HG03103 (cell line): Measurements from ENCODE around the gene OR13G1.
A peak's percentile ranks its signal among the peaks of the same experiment; 100 is the strongest.
"Not testable (repeated sequence)": the region's sequence is repeated elsewhere in the genome, so short reads cannot be mapped to it uniquely, and the experiment has no call there.

Experiments used
- ATAC-seq: cut with Tn5 transposase; IDR thresholded peaks from one replicate; pipeline ENCODE4 v1.9.1; 2021; ENCODE audit warnings: low read depth; ENCODE audit not compliant: unreplicated experiment

The OR13G1 gene

GRCh38 chr1:247679639-247680038 is at the start of gene OR13G1:
Gene OR13G1 (minus strand): TSS chr1:247679739. CDS start chr1:247673041, 6,698 bp downstream.
- no peak for ATAC-seq

GRCh38 chr1:247721222-247721621 is 41.7 kb upstream of the OR13G1 start:
- no peak for ATAC-seq

- no peak for ATAC-seq
Observed at GRCh38 chr1:247716546-247716945, 37.0 kb upstream of the OR13G1 start, which contains the start of gene OR6F1. Gene OR6F1 (minus strand): TSS chr1:247716646. CDS start chr1:247712755, 3,891 bp downstream.

- ATAC-seq = no peak
Observed at GRCh38 chr1:247713753-247714152, 34.2 kb upstream of the OR13G1 start.

- not testable (repeated sequence) for ATAC-seq
Observed at GRCh38 chr1:247710681-247711080, 31.1 kb upstream of the OR13G1 start.

GRCh38 chr1:247701338-247701737 is 21.8 kb upstream of the OR13G1 start:
- no peak for ATAC-seq

- ATAC-seq = peak; percentile 93
Observed at GRCh38 chr1:247681288-247681897, 1.9 kb upstream of the OR13G1 start.

- ATAC-seq = no peak
Observed at GRCh38 chr1:247680171-247680570, 632 bp upstream of the OR13G1 start.

- ATAC-seq = no peak
Observed at GRCh38 chr1:247669225-247669624, 10.3 kb downstream of the OR13G1 start.

GRCh38 chr1:247656221-247656875 is 23.2 kb downstream of the OR13G1 start:
- ATAC-seq = no peak

- ATAC-seq = no peak
Observed at GRCh38 chr1:247653040-247653439, 26.5 kb downstream of the OR13G1 start.

GRCh38 chr1:247647864-247648263 is 31.7 kb downstream of the OR13G1 start:
- no peak for ATAC-seq

- no peak for ATAC-seq
Observed at GRCh38 chr1:247646867-247647266, 32.7 kb downstream of the OR13G1 start.

GRCh38 chr1:247642742-247643141 is 36.8 kb downstream of the OR13G1 start:
- no peak for ATAC-seq

- ATAC-seq = no peak
Observed at GRCh38 chr1:247639381-247639981, 40.1 kb downstream of the OR13G1 start.

GRCh38 chr1:247638781-247639180 is 40.8 kb downstream of the OR13G1 start:
- no peak for ATAC-seq

- no peak for ATAC-seq
Observed at GRCh38 chr1:247638011-247638410, 41.5 kb downstream of the OR13G1 start.

GRCh38 chr1:247627951-247628350 is 51.6 kb downstream of the OR13G1 start:
- no peak for ATAC-seq
